ENCODE measurements around the gene NT5DC2.

- no peak for TF ChIP-seq CTCF (IDR thresholded peaks at IDR 0.05; ENCODE audit: poor library complexity)
- TF ChIP-seq EZH2phosphoT487 (IDR thresholded peaks at IDR 0.05; ENCODE audit: low read depth, severe bottlenecking, unreplicated experiment) = no peak
Measured at GRCh38 chr3:52502808-52503350, 30.8 kb downstream of the NT5DC2 start.
